OCI-LY1 (cell line): ENCODE measurements around the gene CLECL1.

Source experiments
- CTCF ChIP-seq: fragments of 200-600 bp; sonication (generic), shearing (Covaris generic); IDR thresholded peaks from 2 replicates; pipeline ENCODE4 v1.5.1; 2017; ENCODE audit warnings: mild to moderate bottlenecking, antibody characterized with exemption, low read length, moderate library complexity, mixed read lengths
- EZH2 ChIP-seq: fragments of 200-600 bp; sonication (generic), shearing (Covaris generic); IDR thresholded peaks from 2 replicates; pipeline ENCODE4 v1.8.0; 2017; ENCODE audit warnings: borderline replicate concordance, mixed run types, mild to moderate bottlenecking, antibody characterized with exemption, low read length, moderate library complexity, mixed read lengths

- TF ChIP-seq EZH2 (no peak), CTCF (no peak)
Measured at GRCh38 chr12:9773216-9773877, 40.5 kb upstream of the CLECL1 start.
